ENCODE results near the gene LTA. TPM values are rescaled to one million over a fixed set of nuclear protein-coding genes. Genes with fewer than 3 reads are reported as not detected.
A peak's percentile ranks its signal among the peaks of the same experiment; 100 is the strongest.

Gene LTA
- total RNA-seq, 1 donor from 2014 or later: 0.22 TPM

DNA sequence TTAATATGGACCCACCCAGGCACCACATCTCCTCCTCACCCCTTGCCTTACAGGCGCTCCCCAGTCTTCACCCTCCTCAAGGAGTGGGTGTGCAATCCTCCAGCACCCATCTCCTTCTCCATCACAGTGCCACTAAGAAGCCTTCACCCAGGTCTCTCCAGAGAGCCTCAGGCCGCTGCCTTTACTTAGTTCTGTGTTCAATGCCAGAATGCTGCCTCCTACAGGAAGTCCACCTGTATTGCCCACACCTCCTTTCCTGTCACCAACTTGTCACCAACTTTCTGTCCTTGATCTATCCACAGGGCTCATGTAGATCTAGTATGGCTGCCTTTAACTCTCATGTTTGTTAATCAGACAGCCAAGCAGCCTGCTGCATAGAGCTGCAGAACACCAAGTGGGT is 13.4 kb downstream of the LTA start:
- H3K4me3 Mint-ChIP-seq: no peak overlapping the region
- peaks cover 7% of the 10 kb centered on the region for H3K4me1 Mint-ChIP-seq (ENCODE audit: unreplicated experiment)
- peaks cover 35% of the 10 kb centered on the region for H3K27me3 Mint-ChIP-seq
- TF ChIP-seq, protein P1, sequence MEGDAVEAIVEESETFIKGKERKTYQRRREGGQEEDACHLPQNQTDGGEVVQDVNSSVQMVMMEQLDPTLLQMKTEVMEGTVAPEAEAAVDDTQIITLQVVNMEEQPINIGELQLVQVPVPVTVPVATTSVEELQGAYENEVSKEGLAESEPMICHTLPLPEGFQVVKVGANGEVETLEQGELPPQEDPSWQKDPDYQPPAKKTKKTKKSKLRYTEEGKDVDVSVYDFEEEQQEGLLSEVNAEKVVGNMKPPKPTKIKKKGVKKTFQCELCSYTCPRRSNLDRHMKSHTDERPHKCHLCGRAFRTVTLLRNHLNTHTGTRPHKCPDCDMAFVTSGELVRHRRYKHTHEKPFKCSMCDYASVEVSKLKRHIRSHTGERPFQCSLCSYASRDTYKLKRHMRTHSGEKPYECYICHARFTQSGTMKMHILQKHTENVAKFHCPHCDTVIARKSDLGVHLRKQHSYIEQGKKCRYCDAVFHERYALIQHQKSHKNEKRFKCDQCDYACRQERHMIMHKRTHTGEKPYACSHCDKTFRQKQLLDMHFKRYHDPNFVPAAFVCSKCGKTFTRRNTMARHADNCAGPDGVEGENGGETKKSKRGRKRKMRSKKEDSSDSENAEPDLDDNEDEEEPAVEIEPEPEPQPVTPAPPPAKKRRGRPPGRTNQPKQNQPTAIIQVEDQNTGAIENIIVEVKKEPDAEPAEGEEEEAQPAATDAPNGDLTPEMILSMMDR (conservative IDR thresholded peaks at IDR 0.05): peak; percentile 63
- H3K27ac Mint-ChIP-seq: no peak overlapping the region
- DNase-seq (ENCODE audit: extremely low spot score, unreplicated experiment): no peak
- no peaks in the 10 kb centered on the region for H3K36me3 Mint-ChIP-seq
- H3K9me3 Mint-ChIP-seq: no peaks in the 10 kb centered on the region

DNA sequence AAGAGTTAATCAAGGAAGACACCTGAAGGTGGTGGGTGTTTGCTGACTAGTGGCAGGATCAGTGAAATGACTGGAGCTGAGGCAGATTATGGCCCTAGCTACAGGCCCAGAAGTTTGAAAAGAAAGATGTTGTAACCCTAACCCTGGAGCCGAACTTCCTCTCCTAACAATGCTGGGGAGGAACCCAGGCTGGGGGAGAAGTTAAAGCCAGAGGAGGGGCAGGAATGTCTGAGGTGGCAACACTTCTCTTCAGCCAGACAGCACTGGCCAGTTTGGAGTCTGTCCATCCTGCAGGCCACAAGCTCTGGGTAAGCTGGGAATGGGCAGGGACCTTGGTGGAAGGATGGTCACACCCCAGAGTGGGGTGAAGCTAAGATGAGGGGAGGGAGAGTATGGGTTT is 13.9 kb downstream of the LTA start, which contains the start of gene LST1:
LST1 (plus strand) TSS at position 270 of the 400 bp plus-strand sequence. CDS start 1,023 bp downstream, outside the sequence.
- peaks cover 4% of the 10 kb centered on the region for H3K4me1 Mint-ChIP-seq (ENCODE audit: unreplicated experiment)
- peaks cover 33% of the 10 kb centered on the region for H3K27me3 Mint-ChIP-seq
- H3K9me3 Mint-ChIP-seq: no peaks in the 10 kb centered on the region
- H3K27ac Mint-ChIP-seq: no peak within 1 kb of the TSS
- DNase-seq (ENCODE audit: extremely low spot score, unreplicated experiment): no peak
- no peaks in the 10 kb centered on the region for H3K36me3 Mint-ChIP-seq
- no peak within 1 kb of the TSS for H3K4me3 Mint-ChIP-seq
- TF ChIP-seq, protein P1 (conservative IDR thresholded peaks at IDR 0.05): no peak

DNA sequence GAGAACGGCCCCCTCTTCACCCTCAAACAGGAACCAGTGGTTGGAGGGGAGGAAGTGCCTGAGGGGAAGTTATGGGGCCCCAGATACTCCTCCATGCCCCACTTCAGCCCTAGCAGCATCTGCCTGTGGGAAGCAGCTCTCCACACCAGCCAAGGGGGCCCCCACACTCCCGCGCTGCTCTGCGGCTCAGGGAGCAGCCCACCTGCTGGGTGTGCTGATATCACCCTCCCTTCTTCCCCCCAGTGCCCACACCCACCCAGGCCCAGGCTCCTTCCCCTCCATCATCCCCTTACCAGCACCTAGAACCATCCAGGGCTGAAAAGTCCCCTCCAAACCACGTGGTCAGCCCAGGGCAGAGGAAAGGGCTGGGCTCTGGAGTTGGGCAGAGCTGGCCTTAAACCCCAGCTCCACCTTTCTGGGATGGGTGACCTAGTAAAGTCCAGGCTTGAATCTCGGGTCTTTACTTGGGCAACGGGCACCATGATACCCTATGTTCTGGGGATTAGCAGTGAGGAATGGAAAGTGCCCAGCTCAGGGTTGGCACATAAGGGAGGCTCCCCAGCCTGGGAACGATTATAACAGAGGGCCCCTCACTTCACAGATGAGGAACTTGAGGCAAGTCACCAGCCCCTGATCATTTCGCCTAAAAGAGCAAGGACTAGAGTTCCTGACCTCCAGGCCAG is 14.7 kb downstream of the LTA start:
- Mint-ChIP-seq H3K27ac (no peak overlapping the region), H3K36me3 (no peaks in the 10 kb centered on the region), H3K4me3 (no peak overlapping the region), H3K9me3 (no peaks in the 10 kb centered on the region), H3K27me3 (peaks cover 26% of the 10 kb centered on the region), H3K4me1 (ENCODE audit: unreplicated experiment) (no peaks in the 10 kb centered on the region)
- TF ChIP-seq, protein P1 (conservative IDR thresholded peaks at IDR 0.05): no peak
- DNase-seq (ENCODE audit: extremely low spot score, unreplicated experiment): no peak

DNA sequence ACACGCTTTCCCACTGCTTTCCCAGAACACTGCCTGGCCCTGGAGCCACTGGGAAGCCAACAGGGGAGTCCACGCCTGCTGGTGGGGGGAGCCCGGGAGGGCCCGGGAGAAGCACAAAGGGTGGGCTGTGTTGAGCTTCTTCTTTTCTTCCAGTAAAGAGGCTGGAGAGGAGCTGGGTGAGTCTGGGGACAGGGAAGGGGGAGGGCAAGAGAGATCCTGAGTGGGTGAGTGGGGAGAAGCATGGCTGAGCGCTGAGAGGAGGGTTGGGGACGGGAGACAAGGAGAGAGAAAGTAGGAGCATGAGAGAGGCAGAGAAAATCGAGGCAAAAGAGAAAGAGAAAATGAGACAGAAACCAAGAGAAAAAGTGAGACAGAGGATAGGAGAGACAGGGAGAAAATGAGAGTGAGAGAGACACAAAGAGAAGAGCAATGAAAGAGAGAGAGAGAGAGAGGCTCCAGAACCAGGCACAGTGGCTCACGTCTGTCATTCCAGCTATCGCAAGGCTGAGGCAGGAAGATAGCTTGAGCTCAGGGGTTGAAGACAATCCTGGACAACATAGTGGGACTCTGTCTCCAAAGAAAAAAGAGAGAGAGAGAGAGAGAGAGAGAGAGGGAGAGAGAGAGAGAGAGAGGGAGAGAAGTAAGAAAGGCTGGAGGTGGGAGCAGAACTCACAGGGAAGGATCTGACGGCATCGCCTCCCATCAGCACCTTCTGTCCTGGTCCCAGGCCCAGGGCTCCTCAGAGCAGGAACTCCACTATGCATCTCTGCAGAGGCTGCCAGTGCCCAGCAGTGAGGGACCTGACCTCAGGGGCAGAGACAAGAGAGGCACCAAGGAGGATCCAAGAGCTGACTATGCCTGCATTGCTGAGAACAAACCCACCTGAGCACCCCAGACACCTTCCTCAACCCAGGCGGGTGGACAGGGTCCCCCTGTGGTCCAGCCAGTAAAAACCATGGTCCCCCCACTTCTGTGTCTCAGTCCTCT is 16.0 kb downstream of the LTA start:
- H3K27me3 Mint-ChIP-seq: peaks cover 17% of the 10 kb centered on the region

More for the DNA sequence above, 16.0 kb downstream of the LTA start:
- H3K36me3 Mint-ChIP-seq: no peaks in the 10 kb centered on the region
- H3K4me3 Mint-ChIP-seq: no peak overlapping the region
- no peaks in the 10 kb centered on the region for H3K9me3 Mint-ChIP-seq
- DNase-seq (ENCODE audit: extremely low spot score, unreplicated experiment): no peak
- TF ChIP-seq, protein P1 (conservative IDR thresholded peaks at IDR 0.05): no peak
- peak overlapping the region; percentile 62 for H3K27ac Mint-ChIP-seq
- no peaks in the 10 kb centered on the region for H3K4me1 Mint-ChIP-seq (ENCODE audit: unreplicated experiment)
